ENCODE data around the gene TAF4B.
A peak's percentile ranks its signal among the peaks of the same experiment; 100 is the strongest.

The TAF4B gene

GRCh38 chr18:26383454-26384270, 157.4 kb downstream of the TAF4B start:
- peak; percentile 78 for DNase-seq

GRCh38 chr18:26386002-26386401, 159.8 kb downstream of the TAF4B start:
- DNase-seq, result no peak

DNA sequence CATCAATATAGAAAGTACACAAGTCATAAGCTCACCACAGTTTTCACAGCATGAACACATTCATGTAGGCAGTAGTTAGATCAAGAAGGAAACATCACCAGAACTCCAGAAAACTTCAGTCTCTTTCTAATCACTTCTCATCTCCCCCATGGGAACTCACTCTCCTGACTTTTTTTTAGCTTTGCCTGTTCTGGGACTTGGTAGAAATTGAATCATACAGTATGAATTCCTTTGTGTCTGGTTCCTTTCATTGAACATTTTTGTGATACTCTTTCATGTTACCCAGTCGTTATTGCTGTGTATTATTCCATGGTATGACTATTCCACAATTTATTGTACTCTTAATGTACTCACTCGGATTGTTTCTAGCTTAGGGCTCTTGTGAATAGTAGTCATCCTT, 160.2 kb downstream of the TAF4B start:
- DNase-seq, result no peak

- no peak for DNase-seq
Observed at GRCh38 chr18:26394047-26394654, 167.9 kb downstream of the TAF4B start.

- DNase-seq, result no peak
Observed at GRCh38 chr18:26397019-26397418, 170.8 kb downstream of the TAF4B start.

DNA sequence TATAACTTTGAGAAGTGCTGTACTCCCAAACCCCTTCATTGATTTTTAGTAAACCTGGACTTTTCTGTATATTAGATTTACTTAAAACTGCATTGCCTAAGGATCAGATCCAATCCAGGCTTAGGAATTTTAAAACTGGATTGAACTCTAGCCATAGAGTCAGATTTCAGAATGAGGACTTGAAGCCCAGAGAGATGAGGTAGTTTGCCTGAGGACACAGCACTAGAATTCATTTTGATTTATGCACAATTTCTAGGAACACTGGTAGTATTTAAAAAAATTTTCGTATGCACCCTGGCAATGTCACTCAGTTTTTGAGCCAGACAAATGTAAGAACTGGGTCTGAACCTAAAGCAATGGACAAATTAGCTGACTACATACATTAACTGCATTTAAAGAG, 177.2 kb downstream of the TAF4B start:
- DNase-seq, result no peak

- peak; percentile 10 for DNase-seq
Observed at GRCh38 chr18:26405190-26405801, 179.1 kb downstream of the TAF4B start.

- no peak for DNase-seq
Observed at GRCh38 chr18:26406324-26406723, 180.1 kb downstream of the TAF4B start.

- no peak for DNase-seq
Observed at GRCh38 chr18:26406854-26407517, 180.7 kb downstream of the TAF4B start.

GRCh38 chr18:26407736-26408601, 181.7 kb downstream of the TAF4B start:
- no peak for DNase-seq

DNA sequence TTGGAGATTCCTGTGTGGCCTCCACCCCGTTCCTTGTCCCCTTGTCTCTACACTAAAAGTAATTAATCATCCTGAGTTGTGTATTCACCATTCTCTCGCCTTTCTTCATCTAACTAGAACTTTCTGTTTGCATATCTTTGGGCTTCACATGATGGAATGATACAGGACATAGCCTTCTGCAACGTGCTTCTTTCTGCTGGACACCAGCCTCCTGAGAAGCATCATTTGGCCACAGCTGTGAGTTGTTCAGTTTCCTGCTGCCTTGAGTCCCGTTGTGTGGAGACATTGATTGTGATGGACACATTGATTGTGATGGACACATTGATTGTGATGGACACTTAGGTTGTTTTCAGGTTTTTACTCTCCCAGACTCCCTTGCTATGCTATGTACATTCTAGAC, 182.8 kb downstream of the TAF4B start:
- DNase-seq, result no peak

DNA sequence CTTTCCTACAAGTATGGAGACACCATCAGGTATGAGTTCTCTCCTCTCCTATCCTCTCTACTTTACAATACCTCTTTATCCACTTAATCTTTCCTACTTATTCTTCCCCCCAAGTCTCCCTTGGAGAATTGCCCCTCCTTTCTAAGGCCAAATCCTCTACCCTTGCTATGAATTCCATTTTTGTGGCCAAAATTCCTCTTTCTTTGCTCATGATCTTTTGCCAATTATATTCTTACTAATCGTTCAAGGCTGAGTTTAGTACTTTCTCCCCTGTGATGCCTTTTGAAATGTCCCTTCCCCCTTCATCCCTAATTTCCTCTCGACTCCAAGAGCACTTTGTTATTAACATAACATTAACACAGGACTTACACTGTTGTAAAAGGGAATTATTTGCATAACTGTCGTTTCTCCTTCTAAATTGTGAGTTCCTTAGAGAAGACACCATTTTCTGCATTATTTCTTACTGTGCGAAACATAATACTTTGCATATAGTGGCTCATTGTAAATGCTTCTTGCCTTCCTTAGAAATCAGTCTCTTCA, 188.7 kb downstream of the TAF4B start:
- DNase-seq, result no peak

DNA sequence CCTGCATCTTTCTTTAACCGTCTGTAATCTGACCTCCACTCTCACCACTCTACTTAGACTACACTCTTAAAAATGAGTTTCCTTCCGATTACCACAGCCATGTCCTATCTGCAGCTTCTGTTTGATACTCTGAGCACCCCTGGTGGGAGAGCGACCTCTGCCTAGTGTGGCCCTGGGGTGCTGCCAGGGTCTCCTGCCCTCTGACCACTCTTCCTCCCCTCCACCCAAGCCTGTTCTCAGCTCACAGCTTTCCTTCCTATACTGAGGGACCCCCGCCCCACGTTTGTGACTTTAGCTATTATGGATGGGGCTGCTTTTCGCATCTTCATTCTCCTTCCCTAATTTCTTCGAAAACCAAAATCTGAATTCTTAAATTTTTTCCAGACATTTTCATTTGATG, 189.4 kb downstream of the TAF4B start:
- DNase-seq, result no peak

- DNase-seq, result no peak
Observed at GRCh38 chr18:26416652-26417150, 190.5 kb downstream of the TAF4B start.

- no peak for DNase-seq
Observed at GRCh38 chr18:26417190-26417589, 190.9 kb downstream of the TAF4B start.

DNA sequence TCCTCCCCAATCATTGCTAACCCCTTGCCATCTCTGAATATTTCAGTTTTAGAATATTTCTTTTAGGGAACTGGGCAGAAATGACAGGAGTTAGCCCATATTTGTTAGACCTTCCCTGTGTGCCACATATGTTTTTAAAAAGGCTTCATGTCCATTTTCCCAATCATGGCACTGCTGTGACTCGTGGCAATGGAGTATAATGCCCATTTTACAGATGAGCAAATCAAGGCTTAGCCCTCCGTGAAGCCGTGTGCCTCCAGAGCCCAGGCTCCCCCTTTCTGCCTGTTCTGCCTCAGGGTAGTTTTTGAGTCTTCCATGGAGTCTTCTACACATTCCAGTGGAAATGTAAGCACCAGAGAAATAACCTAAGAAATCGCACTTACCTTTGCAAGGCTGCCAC, 192.0 kb downstream of the TAF4B start:
- DNase-seq, result no peak

DNA sequence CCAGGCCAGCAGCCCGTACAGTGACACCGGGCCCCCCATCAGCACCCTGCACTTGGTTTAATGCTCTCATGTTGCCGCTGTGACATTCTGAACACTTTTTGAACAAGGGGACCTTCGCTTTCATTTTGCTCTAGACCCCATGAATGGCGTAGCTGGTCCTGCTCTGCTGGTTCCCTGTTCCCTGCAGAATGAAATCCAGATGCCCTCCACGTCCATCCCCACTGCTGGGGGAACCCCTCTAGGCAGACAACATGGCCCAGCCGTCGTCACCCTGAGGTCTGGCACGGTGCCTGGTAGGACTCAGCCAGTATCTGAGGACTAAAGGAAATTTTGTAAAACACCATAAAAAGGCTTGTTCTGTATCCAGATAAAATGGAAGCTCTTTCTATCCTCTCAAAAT, 193.5 kb downstream of the TAF4B start:
- DNase-seq, result no peak

- no peak for DNase-seq
Observed at GRCh38 chr18:26421503-26421902, 195.3 kb downstream of the TAF4B start.

GRCh38 chr18:26421931-26422330, 195.7 kb downstream of the TAF4B start:
- DNase-seq, result no peak

GRCh38 chr18:26422472-26423162, 196.4 kb downstream of the TAF4B start:
- no peak for DNase-seq

DNA sequence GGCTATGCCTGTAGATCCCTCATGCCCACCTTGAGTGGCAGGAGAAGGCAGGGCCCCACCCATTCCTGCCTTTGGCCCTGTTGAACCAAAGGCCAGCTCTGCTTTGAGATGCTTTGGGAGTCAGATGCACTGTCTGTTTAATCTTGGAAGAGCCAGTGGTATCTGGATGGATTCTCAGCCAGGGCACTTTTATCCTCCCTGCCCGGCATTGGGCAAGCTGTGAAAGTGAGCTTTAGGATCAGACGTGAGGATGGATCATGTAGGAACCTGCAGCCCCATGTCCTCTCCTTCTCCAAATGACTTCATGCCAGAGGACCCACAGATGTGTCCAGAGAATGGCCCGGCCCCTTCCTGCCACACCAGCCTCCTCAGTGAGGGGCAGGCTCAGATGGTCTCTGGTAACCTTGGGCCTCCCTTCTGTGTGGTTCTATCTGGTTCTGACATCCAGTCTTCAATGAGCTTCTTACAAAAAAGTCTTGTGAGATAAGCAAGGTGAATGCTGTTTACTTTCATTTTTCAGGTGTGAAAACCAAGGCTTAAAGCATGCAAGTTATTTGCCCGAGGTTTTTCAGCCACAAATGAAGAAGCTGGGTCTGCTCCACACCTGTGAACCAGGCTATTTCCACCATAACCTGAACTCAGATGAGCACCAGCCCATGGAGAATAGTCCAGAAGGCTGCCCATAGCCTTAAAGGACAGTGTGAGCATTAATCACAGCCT, 198.3 kb downstream of the TAF4B start:
- no peak for DNase-seq

Data from hematopoietic multipotent progenitor cell treated with erythropoietin and hydrocortisone succinate and interleukin-3 and kit ligand, for 6 days (in vitro differentiated cells).